Adipose tissue (tissue), 3 donors: ENCODE measurements around the gene SORL1. TPM values are rescaled to one million over a fixed set of nuclear protein-coding genes. Genes with fewer than 3 reads are reported as not detected.

Source experiments
- H3K27ac ChIP-seq: one replicate; pipeline ENCODE4 v1.5.1; 2013; ENCODE audit warnings: low read depth, low read length
- WGBS, 3 donors: extraction: QIAGEN DNeasy Blood & Tissue Kit; methylation state at CpG; one replicate each; pipeline ENCODE4 v1.1.7; 2013; 5-methylcytosine and 5-hydroxymethylcytosine counted together
- polyA plus RNA-seq, 3 donors: library from polyadenylated mRNA; stranded (reverse); fragments of 200-250 nt; gene quantifications; one replicate each; pipeline ENCODE4 v1.2.3, GENCODE V29; 2013
- donor health status: healthy with polysubstance abuse.
- donor health status: Bipolar disorder and iron deficiency.
- donor health status: healthy.

The SORL1 gene
- polyA plus RNA-seq, 3 donors: 3.2 to 5.4 (median 3.4) TPM

GRCh38 chr11:121681550-121682268 is 229.6 kb downstream of the SORL1 start:
- no peak overlapping the region for H3K27ac ChIP-seq
- 74 to 89% (median 84%) methylated on average over 1 of the region's 1 CpG for whole genome bisulfite sequencing, 3 donors

Other genes with a start within 250 kb of the SORL1 start
- gene SC5D, start 159.5 kb upstream of the SORL1 start, polyA plus RNA-seq: 10 to 100 TPM; 12.8 to 19.7 (median 18.0) TPM